Measurements from ENCODE around the gene SNX20.

DNA sequence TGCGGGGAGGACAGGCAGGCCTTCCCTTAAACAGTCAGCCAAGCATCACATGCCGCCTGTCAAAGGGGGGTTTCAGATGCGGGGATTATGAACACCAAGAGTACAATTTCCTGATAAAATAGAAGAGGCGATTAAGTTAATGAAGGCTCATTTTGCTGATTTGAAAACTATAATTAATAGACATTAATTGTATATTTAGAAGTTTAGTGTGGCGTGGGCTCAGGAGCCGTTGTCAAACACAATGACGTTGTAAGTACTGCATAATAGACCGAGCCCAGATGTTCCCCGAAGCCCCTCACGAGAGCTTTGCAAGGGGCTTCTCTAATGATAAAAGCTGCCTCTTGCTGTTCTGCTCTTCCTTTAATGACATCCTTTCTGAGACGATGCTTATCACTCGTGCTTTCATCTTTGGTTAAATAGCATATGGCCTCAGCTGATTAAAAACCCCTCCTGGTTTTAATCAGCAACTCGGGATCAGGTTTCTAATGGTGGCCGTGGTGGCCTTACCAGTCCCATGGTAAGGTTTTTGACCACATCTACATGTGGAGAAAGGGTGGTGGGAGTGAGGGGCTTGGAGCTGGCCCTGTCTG is 28.2 kb downstream of the SNX20 start:
- TF ChIP-seq POLR2A (IDR thresholded peaks at IDR 0.05; ENCODE audit: low read length) (no peak), GATA1 (IDR thresholded peaks at IDR 0.05; ENCODE audit: low read depth, low read length) (no peak)

Data from erythroblast (primary cell).